H1 (cell line): ENCODE results near the gene TRHDE. TPM values are rescaled to one million over a fixed set of nuclear protein-coding genes. Genes with fewer than 3 reads are reported as not detected.
A peak's percentile ranks its signal among the peaks of the same experiment; 100 is the strongest.

Experiments used
- CTCF ChIA-PET: fragments of 300-600 bp; sonication (Branson Sonifier 250); formaldehyde crosslinking; loops from one replicate; lab custom pipeline; 2021; ENCODE audit not compliant: partially characterized antibody; lab: Charles Lee
- POLR2A ChIA-PET: fragments of 300-600 bp; sonication (Branson Sonifier 250); formaldehyde crosslinking; loops from one replicate; lab custom pipeline; 2021; ENCODE audit warnings: inconsistent platforms; ENCODE audit not compliant: partially characterized antibody; lab: Charles Lee
- DNase-seq, 2 experiments: peaks; one replicate each; pipeline versions ENCODE4 v3.0.0 to v3.0.0-alpha.2; 2010 to 2022; ENCODE audit warnings: low spot score in 2 of 2, low read depth in 1 of 2, mixed read lengths in 1 of 2
- FAIRE-seq: peaks from 2 replicates; lab custom pipeline; 2011; peaks lifted over from hg19 to GRCh38; lab: Jason Lieb, UNC
- H2AFZ ChIP-seq: 2 replicates; pipeline ENCODE4 v1.8.1; 2012; ENCODE audit warnings: low read length, inconsistent platforms
- H2AK5ac ChIP-seq: 2 replicates; pipeline ENCODE4 v1.6.1; 2013; ENCODE audit warnings: low read depth, low read length
- H2BK120ac ChIP-seq: replicated peaks from 2 replicates; pipeline ENCODE3; 2013; ENCODE audit warnings: low read depth, low read length, inconsistent platforms
- H2BK12ac ChIP-seq: 2 replicates; pipeline ENCODE4 v1.6.1; 2013; ENCODE audit warnings: low read depth, low read length
- H2BK15ac ChIP-seq: 2 replicates; pipeline ENCODE4 v1.6.1; 2013; ENCODE audit warnings: low read length
- H2BK20ac ChIP-seq: 2 replicates; pipeline ENCODE4 v1.6.1; 2013; ENCODE audit warnings: low read length
- H2BK5ac ChIP-seq: 2 replicates; pipeline ENCODE4 v1.6.1; 2013; ENCODE audit warnings: low read depth, low read length
- H3K14ac ChIP-seq: 2 replicates; pipeline ENCODE4 v1.6.1; 2013; ENCODE audit warnings: inconsistent platforms; ENCODE audit not compliant: insufficient read length
- H3K18ac ChIP-seq: 2 replicates; pipeline ENCODE4 v1.6.1; 2013; ENCODE audit warnings: low read length; ENCODE audit errors: extremely low read depth
- H3K23ac ChIP-seq: 2 replicates; pipeline ENCODE4 v1.6.1; 2013; ENCODE audit warnings: inconsistent platforms; ENCODE audit not compliant: insufficient read length
- H3K23me2 ChIP-seq: 2 replicates; pipeline ENCODE4 v1.6.1; 2013; ENCODE audit warnings: low read depth, low read length
- H3K27ac ChIP-seq: 2 replicates; pipeline ENCODE4 v1.6.1; 2011; ENCODE audit warnings: low read depth, low read length, inconsistent platforms
- H3K27me3 ChIP-seq, 4 experiments: replicated peaks in 1 of 4; 1 replicate in 1 of 4; 2 replicates in 3 of 4; pipeline versions ENCODE4 v1.6.1 to v1.8.1; 2011 to 2013; ENCODE audit warnings: low read length in 3 of 4, mild to moderate bottlenecking in 3 of 4, inconsistent platforms in 2 of 4, mixed read lengths in 2 of 4, moderate library complexity in 1 of 4; ENCODE audit not compliant: control insufficient read depth in 3 of 4, insufficient read depth in 3 of 4; ENCODE audit errors: extremely low read depth in 1 of 4
- H3K36me3 ChIP-seq, 4 experiments: 2 replicates each; pipeline versions ENCODE4 v1.6.1 to v1.8.1; 2011 to 2013; ENCODE audit warnings: mild to moderate bottlenecking in 4 of 4, low read length in 3 of 4, moderate library complexity in 2 of 4, control low read depth in 1 of 4, inconsistent platforms in 1 of 4; ENCODE audit not compliant: insufficient read depth in 4 of 4, control insufficient read depth in 2 of 4
- H3K4ac ChIP-seq: replicated peaks from 2 replicates; pipeline ENCODE3; 2013; ENCODE audit warnings: low read length, low read depth, mixed read lengths, inconsistent platforms; ENCODE audit not compliant: insufficient read length
- H3K4me1 ChIP-seq, 4 experiments: replicated peaks in 1 of 4; 1 replicate in 1 of 4; 2 replicates in 3 of 4; pipeline versions ENCODE4 v1.6.1 to v1.8.1; 2011 to 2013; ENCODE audit warnings: low read length in 3 of 4, inconsistent platforms in 2 of 4, mixed read lengths in 1 of 4; ENCODE audit not compliant: insufficient read depth in 4 of 4, control insufficient read depth in 3 of 4
- H3K4me2 ChIP-seq, 2 experiments: 2 replicates each; pipeline versions ENCODE4 v1.6.1 to v1.8.1; 2011 to 2013; ENCODE audit warnings: low read depth in 2 of 2, low read length in 2 of 2, control low read depth in 1 of 2, inconsistent platforms in 1 of 2, mild to moderate bottlenecking in 1 of 2; ENCODE audit not compliant: insufficient read depth in 1 of 2
- H3K4me3 ChIP-seq, 4 experiments: fragments of 200-600, 300-600 bp in 1 of 4; sonication (generic), shearing (Covaris generic), sonication (Bioruptor Twin) in 1 of 4; 2 replicates each; pipeline versions ENCODE4 v1.5.1 to v1.8.1; 2011 to 2016; ENCODE audit warnings: low read length in 4 of 4, low read depth in 3 of 4, control low read depth in 2 of 4, inconsistent platforms in 2 of 4, mild to moderate bottlenecking in 2 of 4, mixed read lengths in 1 of 4, moderate library complexity in 1 of 4; ENCODE audit not compliant: insufficient read depth in 2 of 4; ENCODE audit errors: extremely low read depth in 1 of 4
- H3K56ac ChIP-seq: replicated peaks from 2 replicates; pipeline ENCODE3; 2013; ENCODE audit warnings: low read depth, mild to moderate bottlenecking, mixed read lengths, low read length, inconsistent platforms; ENCODE audit not compliant: insufficient read length
- H3K79me1 ChIP-seq: 2 replicates; pipeline ENCODE4 v1.6.1; 2013; ENCODE audit warnings: low read depth, low read length, control low read depth
- H3K79me2 ChIP-seq, 2 experiments: 2 replicates each; pipeline versions ENCODE4 v1.6.1 to v1.8.1; 2012 to 2013; ENCODE audit warnings: low read length in 2 of 2, mild to moderate bottlenecking in 2 of 2, inconsistent platforms in 1 of 2; ENCODE audit not compliant: insufficient read depth in 2 of 2, control insufficient read depth in 1 of 2
- H3K9ac ChIP-seq, 4 experiments: replicated peaks in 1 of 4; 1 replicate in 1 of 4; 2 replicates in 3 of 4; pipeline versions ENCODE4 v1.6.1 to v1.8.1; 2011 to 2013; ENCODE audit warnings: low read depth in 3 of 4, low read length in 3 of 4, control low read depth in 2 of 4, mild to moderate bottlenecking in 2 of 4, moderate library complexity in 2 of 4, inconsistent platforms in 1 of 4; ENCODE audit errors: extremely low read depth in 1 of 4
- H3K9me3 ChIP-seq, 2 experiments: 2 replicates each; pipeline versions ENCODE4 v1.6.1 to v1.8.1; 2012 to 2013; ENCODE audit warnings: mild to moderate bottlenecking in 2 of 2, moderate library complexity in 2 of 2, control low read depth in 1 of 2, inconsistent platforms in 1 of 2, low read depth in 1 of 2, low read length in 1 of 2, mixed read lengths in 1 of 2; ENCODE audit not compliant: insufficient read depth in 2 of 2
- H4K20me1 ChIP-seq, 2 experiments: replicated peaks in 1 of 2; 2 replicates each; pipeline versions ENCODE3 to v1.8.1; 2011 to 2013; ENCODE audit warnings: inconsistent platforms in 2 of 2, low read length in 2 of 2, mild to moderate bottlenecking in 1 of 2; ENCODE audit not compliant: insufficient read depth in 2 of 2, control insufficient read depth in 1 of 2
- H4K5ac ChIP-seq: 2 replicates; pipeline ENCODE4 v1.6.1; 2013; ENCODE audit warnings: low read length, low read depth, mixed read lengths, inconsistent platforms; ENCODE audit not compliant: insufficient read length
- H4K8ac ChIP-seq: 2 replicates; pipeline ENCODE4 v1.8.0; 2013; ENCODE audit warnings: mild to moderate bottlenecking, moderate library complexity, low read length, inconsistent platforms; ENCODE audit not compliant: insufficient read depth; ENCODE audit errors: extremely low read depth
- H4K91ac ChIP-seq: replicated peaks from 2 replicates; pipeline ENCODE3; 2013; ENCODE audit warnings: low read length, mixed read lengths, inconsistent platforms; ENCODE audit not compliant: insufficient read length
- CEBPB ChIP-seq: IDR thresholded peaks from 2 replicates; pipeline ENCODE4 v1.6.1; 2012; ENCODE audit warnings: low read depth, low read length
- CHD1 ChIP-seq: IDR thresholded peaks from 2 replicates; pipeline ENCODE4 v1.6.1; 2012; ENCODE audit warnings: low read depth, low read length, improper control_type of control experiment
- CREB1 ChIP-seq: IDR thresholded peaks from 2 replicates; pipeline ENCODE4 v1.6.1; 2012; ENCODE audit warnings: inconsistent platforms
- JUND ChIP-seq: IDR thresholded peaks from 2 replicates; pipeline ENCODE4 v1.6.1; 2011; ENCODE audit warnings: mild to moderate bottlenecking, improper control_type of control experiment, low read length
- KDM4A ChIP-seq: IDR thresholded peaks from one replicate; pipeline ENCODE4 v1.7.1; 2012; ENCODE audit warnings: low read depth, mild to moderate bottlenecking, moderate library complexity, low read length, inconsistent platforms; ENCODE audit not compliant: severe bottlenecking
- NANOG ChIP-seq: IDR thresholded peaks from 2 replicates; pipeline ENCODE4 v1.6.1; 2011; ENCODE audit warnings: low read length, low read depth, mild to moderate bottlenecking, inconsistent platforms; ENCODE audit not compliant: insufficient read depth, poor library complexity, severe bottlenecking
- NRF1 ChIP-seq: IDR thresholded peaks from 2 replicates; pipeline ENCODE4 v1.6.1; 2011; ENCODE audit warnings: mild to moderate bottlenecking, low read depth, low read length, improper control_type of control experiment
- PHF8 ChIP-seq: fragments of 200-600 bp; sonication (generic); conservative IDR thresholded peaks from 2 replicates; pipeline ENCODE4 v1.7.1; 2012; ENCODE audit warnings: low read depth, mild to moderate bottlenecking, inconsistent platforms, low read length, moderate library complexity
- POLR2AphosphoS5 ChIP-seq: IDR thresholded peaks from 2 replicates; pipeline ENCODE4 v1.6.1; 2011; ENCODE audit warnings: low read depth, low read length
- POU5F1 ChIP-seq: IDR thresholded peaks from 2 replicates; pipeline ENCODE4 v1.6.1; 2011; ENCODE audit warnings: low read depth, mild to moderate bottlenecking, low read length, moderate library complexity
- RNF2 ChIP-seq: fragments of 200-900, 300-1000 bp; sonication (generic); IDR thresholded peaks from 2 replicates; pipeline ENCODE4 v1.7.1; 2016; ENCODE audit warnings: borderline replicate concordance, low read depth, mild to moderate bottlenecking, antibody characterized with exemption, low read length; ENCODE audit not compliant: poor library complexity, severe bottlenecking; ENCODE audit errors: missing control alignments
- TBP ChIP-seq: IDR thresholded peaks from 2 replicates; pipeline ENCODE4 v1.6.1; 2011; ENCODE audit warnings: low read depth, low read length, improper control_type of control experiment
- polyA plus RNA-seq, 7 experiments: library from polyadenylated mRNA; depleted of rRNA in 3 of 7; stranded (reverse) in 5 of 7; unstranded in 2 of 7; fragments of >200 nt in 5 of 7; fragments of 200-250 nt in 2 of 7; gene quantifications; 1 replicate in 5 of 7; 2 replicates in 1 of 7; 4 replicates in 1 of 7; pipeline versions ENCODE4 v1.2.1 to v1.2.3, GENCODE V29; 2011 to 2013; ENCODE audit warnings: missing spikeins in 2 of 7, mixed read lengths in 2 of 7
- total RNA-seq: library from RNA; stranded (reverse); fragmentation: NEBNext Ultra II Directional; extraction: Animal tissue kit (Norgen Biotek cat#: 25700); gene quantifications from 2 replicates; pipeline ENCODE4 v1.2.1, GENCODE V29; 2021

TRHDE gene
- total and polyA plus RNA-seq, 2 of the 8 experiments (the other 6 are each of a cell fraction or from before 2014, with no cell fraction given) = 1.3 to 5.0 TPM

DNA sequence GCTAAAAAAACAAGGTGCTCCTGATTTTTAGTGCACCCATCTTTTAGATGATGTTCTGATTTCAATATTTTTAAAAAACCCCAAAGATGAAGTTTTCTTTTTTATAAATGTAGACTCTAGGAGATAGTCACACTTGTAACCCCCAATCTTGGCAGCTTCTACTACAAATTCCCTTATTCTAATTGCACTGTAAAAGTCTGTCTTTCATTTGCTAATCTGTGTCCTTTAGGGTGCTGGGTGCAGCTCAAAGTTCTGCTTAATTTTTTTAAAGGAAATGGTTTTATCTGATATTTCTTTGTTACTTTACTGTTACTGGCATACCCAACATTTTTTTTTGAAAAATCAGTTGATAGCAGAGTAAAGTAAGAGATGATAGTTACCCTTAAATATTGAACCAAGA lies 172.0 kb downstream of the TRHDE start:
- Histone ChIP-seq H4K20me1 (no peaks in the 10 kb centered on the region), H3K9me3 (no peaks in the 10 kb centered on the region), H2AK5ac (no peak overlapping the region), H3K4me3 (peak overlapping the region in 1 of 4 experiments; percentile 39; a peak in 1 of 8 replicates), H2BK5ac (no peak overlapping the region), H4K5ac (no peak overlapping the region), H3K23ac (no peak overlapping the region), H4K91ac (no peak overlapping the region), H3K27me3 (no peaks in the 10 kb centered on the region), H2BK15ac (no peak overlapping the region), H3K4ac (no peak overlapping the region), H2BK20ac (no peak overlapping the region), H3K18ac (no peak overlapping the region), H2BK120ac (no peak overlapping the region), H3K79me2 (no peaks in the 10 kb centered on the region), H3K9ac (no peak overlapping the region), H2AFZ (no peak overlapping the region), H3K14ac (no peak overlapping the region), H3K23me2 (no peaks in the 10 kb centered on the region), H2BK12ac (no peak overlapping the region), H3K4me2 (peak overlapping the region; percentile 23 to 27; a peak in 2 of 4 replicates), H3K56ac (no peak overlapping the region), H3K79me1 (no peaks in the 10 kb centered on the region), H3K36me3 (no peaks in the 10 kb centered on the region), H3K27ac (no peak overlapping the region), H4K8ac (no peak overlapping the region), H3K4me1 (peaks cover 0 to 13% (median 4%) of the 10 kb centered on the region in 4 experiments; a peak in 4 of 7 replicates)
- CTCF ChIA-PET = no interaction called here
- DNase-seq (no peak), FAIRE-seq (no peak)
- POLR2A ChIA-PET = interaction anchor here (0.6 kb wide), 2 partner anchors 12 to 1605 kb away, joined by 3 read pairs; no protein-coding TSS in a partner anchor
- TF ChIP-seq POU5F1 (no peak), CREB1 (no peak), NANOG (no peak), CHD1 (no peak), POLR2AphosphoS5 (no peak), PHF8 (no peak), CEBPB (no peak), NRF1 (no peak), JUND (no peak), RNF2 (no peak), KDM4A (no peak), TBP (no peak)
